Body of pancreas (tissue), 4 donors: ENCODE measurements around the gene CER1.

Experiments
- CTCF ChIP-seq, 7 experiments: fragments of 450-650 bp in 4 of 7; fragments of 200-600 bp in 3 of 7; sonication (generic) in 3 of 7; IDR thresholded peaks; one replicate each; pipeline ENCODE4 v1.5.1; 2016 to 2019; ENCODE audit warnings: antibody characterized with exemption in 7 of 7
- POLR2A ChIP-seq, 3 donors: fragments of 450-650 bp; IDR thresholded peaks; one replicate each; pipeline ENCODE4 v1.6.1; 2016; ENCODE audit warnings: antibody characterized with exemption in 3 of 3, mild to moderate bottlenecking in 2 of 3

DNA sequence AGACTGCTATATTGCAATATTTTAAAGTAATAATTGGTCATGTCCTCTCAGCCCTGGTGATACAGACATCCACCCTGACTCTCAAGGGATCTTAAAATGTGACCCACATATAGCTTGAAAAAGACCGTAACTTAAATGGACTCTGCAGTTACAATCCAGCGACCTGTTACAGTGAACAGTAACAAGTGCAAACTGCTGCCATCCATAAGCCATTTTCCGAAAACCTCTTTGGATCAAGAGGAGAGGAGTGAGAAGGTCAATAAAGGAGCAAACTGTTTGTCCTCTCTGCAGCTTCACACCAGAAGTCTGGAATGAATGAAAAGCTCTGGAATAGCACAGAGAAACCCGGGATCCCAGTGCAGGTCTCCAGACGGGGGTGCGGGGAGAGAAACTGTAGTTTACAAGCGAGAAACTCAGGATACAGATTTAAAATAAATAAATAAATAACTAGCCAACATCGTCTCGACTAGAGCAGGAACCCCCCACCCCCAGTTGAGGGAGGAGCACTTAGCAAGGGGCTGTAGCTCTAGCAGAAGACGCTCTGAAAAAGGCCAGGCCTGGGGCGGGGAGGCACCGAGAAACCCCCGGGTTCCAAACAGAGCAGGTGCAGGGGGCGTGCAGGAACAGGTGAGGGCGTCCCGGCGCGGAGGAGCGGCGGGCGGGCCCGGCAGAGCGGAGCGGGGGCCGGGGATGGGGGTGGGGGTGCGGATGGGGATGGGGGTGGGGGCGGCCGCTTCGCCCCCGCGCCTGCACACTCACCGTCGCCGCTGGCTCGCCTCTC lies 29.9 kb downstream of the CER1 start:
- TF ChIP-seq CTCF (IDR thresholded peaks at IDR 0.05) (no peak), POLR2A (IDR thresholded peaks at IDR 0.05) (no peak)
